Endothelial cell of umbilical vein (primary cell): Measurements from ENCODE around the gene C1orf105. TPM values are rescaled to one million over a fixed set of nuclear protein-coding genes. Genes with fewer than 3 reads are reported as not detected.

Source experiments
- BruUV-seq: library from RNA; stranded (reverse); fragments of 400-500 nt; replicated peaks from 2 replicates; lab custom pipeline; 2021; lab: Mats Ljungman, UMichigan
- CTCF ChIA-PET: fragments of 300-600, 350-600 bp; sonication (Branson Sonifier 250); formaldehyde crosslinking; loops from one replicate; lab custom pipeline; 2021; ENCODE audit warnings: antibody characterized with exemption, inconsistent platforms; lab: Charles Lee
- POLR2A ChIA-PET: fragments of 300-600, 350-600 bp; sonication (Branson Sonifier 250); formaldehyde crosslinking; loops from one replicate; lab custom pipeline; 2021; ENCODE audit warnings: antibody characterized with exemption, inconsistent platforms; lab: Charles Lee
- DNase-seq: peaks from one replicate; pipeline ENCODE4 v3.0.0-alpha.2; 2011; ENCODE audit warnings: low read depth, low spot score
- FAIRE-seq: peaks from 2 replicates; lab custom pipeline; 2011; peaks lifted over from hg19 to GRCh38; lab: Jason Lieb, UNC
- H2AFZ ChIP-seq: 2 replicates; pipeline ENCODE4 v1.6.0; 2012; ENCODE audit warnings: low read depth, low read length, control low read depth, inconsistent platforms
- H3K27ac ChIP-seq: 2 replicates; pipeline ENCODE4 v1.5.1; 2011; ENCODE audit warnings: low read depth, mild to moderate bottlenecking, control low read depth, low read length, moderate library complexity; ENCODE audit not compliant: insufficient read depth
- H3K27me3 ChIP-seq, 2 experiments: 2 replicates each; pipeline versions ENCODE4 v1.6.0 to v1.6.1; 2011; ENCODE audit warnings: low read length in 2 of 2, mixed read lengths in 1 of 2; ENCODE audit not compliant: control insufficient read depth in 2 of 2, insufficient read depth in 2 of 2
- H3K36me3 ChIP-seq, 2 experiments: 2 replicates in 1 of 2; 3 replicates in 1 of 2; pipeline ENCODE4 v1.5.1; 2011; ENCODE audit warnings: low read length in 2 of 2, mild to moderate bottlenecking in 1 of 2, moderate library complexity in 1 of 2; ENCODE audit not compliant: control insufficient read depth in 2 of 2, insufficient read depth in 2 of 2; ENCODE audit errors: extremely low read depth in 1 of 2
- H3K4me1 ChIP-seq: 3 replicates; pipeline ENCODE4 v1.5.1; 2011; ENCODE audit warnings: mild to moderate bottlenecking, low read length; ENCODE audit not compliant: control insufficient read depth, insufficient read depth; ENCODE audit errors: extremely low read depth
- H3K4me2 ChIP-seq: 2 replicates; pipeline ENCODE4 v1.6.1; 2011; ENCODE audit warnings: low read length, control low read depth, mixed read lengths; ENCODE audit not compliant: insufficient read depth
- H3K4me3 ChIP-seq, 3 experiments: fragments of 200-600 bp in 1 of 3; sonication (generic), shearing (Covaris generic) in 1 of 3; replicated peaks in 1 of 3; 2 replicates each; pipeline ENCODE4 v1.5.1; 2011 to 2016; ENCODE audit warnings: control low read depth in 3 of 3, low read length in 3 of 3, mild to moderate bottlenecking in 2 of 3, inconsistent platforms in 1 of 3, low read depth in 1 of 3, moderate library complexity in 1 of 3; ENCODE audit not compliant: insufficient read depth in 1 of 3
- H3K79me2 ChIP-seq: 2 replicates; pipeline ENCODE4 v1.6.0; 2012; ENCODE audit warnings: low read length, inconsistent platforms; ENCODE audit not compliant: control insufficient read depth, insufficient read depth
- H3K9ac ChIP-seq: replicated peaks from 2 replicates; pipeline ENCODE3; 2011; ENCODE audit warnings: low read length, control low read depth; ENCODE audit not compliant: insufficient read depth; ENCODE audit errors: extremely low read depth
- H3K9me1 ChIP-seq: replicated peaks from 3 replicates; pipeline ENCODE4 v1.6.0; 2011; ENCODE audit warnings: mild to moderate bottlenecking, low read length; ENCODE audit not compliant: control insufficient read depth, insufficient read depth; ENCODE audit errors: extremely low read depth
- H3K9me3 ChIP-seq: replicated peaks from 2 replicates; pipeline ENCODE4 v1.5.1; 2012; ENCODE audit warnings: low read length, inconsistent platforms; ENCODE audit not compliant: control insufficient read depth, insufficient read depth
- H4K20me1 ChIP-seq: replicated peaks from 2 replicates; pipeline ENCODE3; 2011; ENCODE audit warnings: mild to moderate bottlenecking, low read length; ENCODE audit not compliant: control insufficient read depth, insufficient read depth; ENCODE audit errors: extremely low read depth
- EZH2 ChIP-seq: IDR thresholded peaks from 2 replicates; pipeline ENCODE4 v1.6.1; 2012; ENCODE audit warnings: borderline replicate concordance, low read depth, mild to moderate bottlenecking, moderate library complexity, low read length, inconsistent platforms; ENCODE audit not compliant: severe bottlenecking
- FOS ChIP-seq: IDR thresholded peaks from 2 replicates; pipeline ENCODE4 v1.6.1; 2011; ENCODE audit warnings: mild to moderate bottlenecking, low read length, moderate library complexity, borderline replicate concordance; ENCODE audit not compliant: insufficient read depth
- GATA2 ChIP-seq: IDR thresholded peaks from 2 replicates; pipeline ENCODE4 v1.7.0; 2011; ENCODE audit warnings: low read depth, mild to moderate bottlenecking, moderate library complexity, mixed read lengths, low read length; ENCODE audit not compliant: insufficient read length, insufficient read depth
- JUN ChIP-seq: IDR thresholded peaks from 2 replicates; pipeline ENCODE4 v1.6.1; 2011; ENCODE audit warnings: borderline replicate concordance, low read depth; ENCODE audit not compliant: insufficient read length, insufficient read depth
- MYC ChIP-seq: IDR thresholded peaks from one replicate; pipeline ENCODE4 v1.6.1; 2011; ENCODE audit warnings: mild to moderate bottlenecking, low read depth, low read length
- POLR2A ChIP-seq: IDR thresholded peaks from 2 replicates; pipeline ENCODE4 v1.6.1; 2012; ENCODE audit warnings: low read depth, mild to moderate bottlenecking, control low read depth, low read length
- POLR2AphosphoS5 ChIP-seq: IDR thresholded peaks from 2 replicates; pipeline ENCODE4 v1.6.1; 2012; ENCODE audit warnings: low read depth, mild to moderate bottlenecking, control low read depth, low read length, moderate library complexity; ENCODE audit not compliant: insufficient read depth
- dilution Hi-C: fragments of 300-500 bp; cut with MboI; formaldehyde crosslinking; loops from one replicate; pipeline ENCODE4 v1.15.0; 2019; ENCODE audit warnings: low sequenced_read_pairs; ENCODE audit not compliant: extremely low pct_ligation_motif_present
- intact Hi-C: fragments of 100-400 bp; cut with micrococcal nuclease; formaldehyde crosslinking; loops from one replicate; pipeline ENCODE4 v1.10.0; 2022
- polyA plus RNA-seq, 4 experiments: library from polyadenylated mRNA; depleted of rRNA in 3 of 4; stranded (reverse) in 3 of 4; unstranded in 1 of 4; fragments of >200 nt; gene quantifications; 2 replicates each; pipeline versions ENCODE4 v1.2.1 to v1.2.3, GENCODE V29; 2011 to 2012; ENCODE audit warnings: missing spikeins in 1 of 4
- total RNA-seq: library from RNA; stranded (reverse); gene quantifications from 2 replicates; pipeline ENCODE4 v1.2.3, GENCODE V29; 2021
- TF ChIP-seq, protein P1 (sequence below), 2 donors: IDR thresholded peaks; 1 replicate in 1 of 2; 2 replicates in 1 of 2; pipeline ENCODE4 v1.5.1; 2011; ENCODE audit warnings: low read length in 2 of 2, mild to moderate bottlenecking in 2 of 2, moderate library complexity in 2 of 2, control low read depth in 1 of 2, inconsistent platforms in 1 of 2, low read depth in 1 of 2; ENCODE audit not compliant: insufficient read depth in 1 of 2; ENCODE audit errors: extremely low read depth in 1 of 2
- TF ChIP-seq, protein P2 (sequence below): IDR thresholded peaks from 2 replicates; pipeline ENCODE4 v1.6.1; 2011; ENCODE audit not compliant: insufficient read depth, insufficient read length

Gene C1orf105
- total and polyA plus RNA-seq, 2 donors (not counting 3 experiments of a cell fraction or from before 2014, with no cell fraction given): not detected

DNA sequence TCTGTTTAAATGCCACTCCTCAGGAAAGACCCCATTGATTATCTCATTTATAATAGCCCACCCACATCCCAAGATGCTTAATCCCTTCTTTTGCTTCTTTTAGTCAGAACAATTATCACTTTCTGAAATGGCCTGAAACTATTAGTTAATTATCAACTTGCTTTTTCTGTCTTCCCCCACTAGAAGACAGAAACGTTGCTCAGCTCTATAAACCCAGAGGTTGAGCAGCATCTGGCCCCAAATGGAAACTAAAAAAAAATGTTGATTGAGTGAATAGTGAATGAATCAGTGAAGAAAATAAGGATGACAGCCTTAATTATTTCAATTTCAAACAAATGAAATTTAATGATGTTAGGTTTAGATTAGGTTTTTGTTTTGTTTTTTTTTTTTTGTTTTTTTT lies 61.6 kb downstream of the C1orf105 start:
- dilution Hi-C loops (no loop called here), intact Hi-C loops (no loop called here)
- Histone ChIP-seq H3K4me3 (no peak overlapping the region), H3K36me3 (no peaks in the 10 kb centered on the region), H3K9me3 (no peaks in the 10 kb centered on the region), H3K79me2 (no peaks in the 10 kb centered on the region), H3K9ac (no peak overlapping the region), H3K27me3 (peaks cover 20 to 38% of the 10 kb centered on the region in 2 experiments), H3K4me2 (no peak overlapping the region), H3K4me1 (no peaks in the 10 kb centered on the region), H2AFZ (no peak overlapping the region), H3K27ac (no peak overlapping the region), H4K20me1 (no peaks in the 10 kb centered on the region), H3K9me1 (no peaks in the 10 kb centered on the region)
- POLR2A ChIA-PET: no interaction called here
- no TSS peak for BruUV-seq
- DNase-seq: no peak
- FAIRE-seq: no peak
- CTCF ChIA-PET: no interaction called here
- TF ChIP-seq JUN: no peak

DNA sequence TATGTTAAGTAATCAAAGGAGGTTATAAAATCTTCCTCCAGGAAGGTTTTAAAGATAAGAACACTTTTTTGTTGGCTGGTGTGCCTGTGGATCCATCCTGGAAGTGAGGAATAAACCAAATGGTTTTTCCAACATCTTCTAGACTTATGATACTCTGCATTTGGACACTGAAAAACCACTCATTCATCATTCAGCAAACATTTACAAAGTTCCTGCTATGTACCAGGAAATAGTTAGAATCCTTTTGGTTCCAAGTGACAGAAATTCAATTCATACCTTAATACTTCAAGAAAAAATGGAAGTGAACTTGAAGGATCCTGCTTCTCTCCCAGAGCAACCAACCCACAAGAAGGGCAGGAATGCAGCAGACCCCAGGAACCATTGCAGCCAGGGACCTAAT lies 63.0 kb downstream of the C1orf105 start:
- POLR2A ChIA-PET: no interaction called here
- Histone ChIP-seq H3K9me1 (no peaks in the 10 kb centered on the region), H3K27ac (no peak overlapping the region), H4K20me1 (no peaks in the 10 kb centered on the region), H3K27me3 (peaks cover 21 to 46% of the 10 kb centered on the region in 2 experiments), H3K9me3 (no peaks in the 10 kb centered on the region), H3K36me3 (no peaks in the 10 kb centered on the region), H3K79me2 (no peaks in the 10 kb centered on the region), H3K4me2 (no peak overlapping the region), H3K4me3 (no peak overlapping the region), H2AFZ (no peak overlapping the region), H3K9ac (no peak overlapping the region), H3K4me1 (no peaks in the 10 kb centered on the region)
- dilution Hi-C loops: no loop called here
- DNase-seq: no peak
- TF ChIP-seq, protein P1, sequence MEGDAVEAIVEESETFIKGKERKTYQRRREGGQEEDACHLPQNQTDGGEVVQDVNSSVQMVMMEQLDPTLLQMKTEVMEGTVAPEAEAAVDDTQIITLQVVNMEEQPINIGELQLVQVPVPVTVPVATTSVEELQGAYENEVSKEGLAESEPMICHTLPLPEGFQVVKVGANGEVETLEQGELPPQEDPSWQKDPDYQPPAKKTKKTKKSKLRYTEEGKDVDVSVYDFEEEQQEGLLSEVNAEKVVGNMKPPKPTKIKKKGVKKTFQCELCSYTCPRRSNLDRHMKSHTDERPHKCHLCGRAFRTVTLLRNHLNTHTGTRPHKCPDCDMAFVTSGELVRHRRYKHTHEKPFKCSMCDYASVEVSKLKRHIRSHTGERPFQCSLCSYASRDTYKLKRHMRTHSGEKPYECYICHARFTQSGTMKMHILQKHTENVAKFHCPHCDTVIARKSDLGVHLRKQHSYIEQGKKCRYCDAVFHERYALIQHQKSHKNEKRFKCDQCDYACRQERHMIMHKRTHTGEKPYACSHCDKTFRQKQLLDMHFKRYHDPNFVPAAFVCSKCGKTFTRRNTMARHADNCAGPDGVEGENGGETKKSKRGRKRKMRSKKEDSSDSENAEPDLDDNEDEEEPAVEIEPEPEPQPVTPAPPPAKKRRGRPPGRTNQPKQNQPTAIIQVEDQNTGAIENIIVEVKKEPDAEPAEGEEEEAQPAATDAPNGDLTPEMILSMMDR (IDR thresholded peaks at IDR 0.05; ENCODE audit: extremely low read depth in 1 of 2, insufficient read depth in 1 of 2, low read depth in 1 of 2, low read length in 2 of 2): no peak
- no peak for TF ChIP-seq POLR2AphosphoS5
- TF ChIP-seq JUN: no peak
- TF ChIP-seq GATA2: no peak
- no peak for TF ChIP-seq FOS
- TF ChIP-seq EZH2: no peak
- TF ChIP-seq, protein P2, sequence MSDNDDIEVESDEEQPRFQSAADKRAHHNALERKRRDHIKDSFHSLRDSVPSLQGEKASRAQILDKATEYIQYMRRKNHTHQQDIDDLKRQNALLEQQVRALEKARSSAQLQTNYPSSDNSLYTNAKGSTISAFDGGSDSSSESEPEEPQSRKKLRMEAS: no peak
- no peak for TF ChIP-seq MYC
- TF ChIP-seq POLR2A: no peak
- BruUV-seq: no TSS peak
- intact Hi-C loops: no loop called here
- no peak for FAIRE-seq
- CTCF ChIA-PET: no interaction called here
